ENCODE results near the gene CDH13.

CDH13 gene

GRCh38 chr16:83206426-83206825 is 579.7 kb downstream of the CDH13 start:
- no peak for DNase-seq

DNA sequence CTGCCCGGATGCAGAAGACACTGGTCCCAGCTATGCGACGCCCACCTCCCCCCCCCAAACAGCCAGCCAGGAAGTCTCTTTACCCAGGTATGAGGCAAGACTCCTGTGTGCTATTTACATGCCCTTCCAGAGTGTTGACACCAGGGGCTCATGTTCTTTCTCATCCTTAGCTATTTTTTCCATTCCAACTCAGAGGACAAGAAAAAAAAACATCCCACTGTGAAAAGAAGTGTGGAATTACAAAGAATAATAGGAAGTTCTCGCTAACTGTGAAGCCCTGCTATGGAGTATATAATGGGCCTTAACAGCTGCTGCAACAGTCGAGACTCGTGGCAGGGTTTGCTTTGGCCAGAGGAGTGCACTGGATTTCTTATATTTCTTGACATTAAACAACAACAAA is 584.9 kb downstream of the CDH13 start:
- no peak for DNase-seq

DNA sequence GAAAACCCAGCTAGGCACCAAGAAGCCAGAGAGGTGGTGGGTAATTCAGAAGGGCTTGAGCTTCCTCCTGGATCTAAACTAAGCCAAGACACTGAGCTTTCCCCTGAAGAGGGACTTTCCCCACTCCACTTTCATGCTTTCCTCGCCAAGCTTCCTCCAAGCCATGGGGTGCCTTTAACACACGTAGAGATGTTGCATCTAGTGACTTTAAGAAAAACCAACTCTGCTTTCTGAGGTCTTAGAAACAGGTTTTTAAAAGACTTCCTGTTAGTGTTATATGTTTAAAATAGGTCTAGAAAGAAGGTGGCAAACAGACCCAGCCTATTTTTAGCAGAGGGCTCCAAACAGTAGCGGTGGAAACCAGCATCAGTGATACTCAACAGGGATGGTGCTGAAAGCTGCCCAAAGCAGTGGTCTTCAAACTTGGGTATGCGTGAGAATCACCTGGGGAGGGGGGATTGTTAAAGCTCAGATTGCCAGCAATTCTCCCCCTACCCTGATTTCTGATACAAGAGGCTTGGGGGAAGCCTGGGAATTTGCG is 585.6 kb downstream of the CDH13 start:
- DNase-seq = no peak

DNA sequence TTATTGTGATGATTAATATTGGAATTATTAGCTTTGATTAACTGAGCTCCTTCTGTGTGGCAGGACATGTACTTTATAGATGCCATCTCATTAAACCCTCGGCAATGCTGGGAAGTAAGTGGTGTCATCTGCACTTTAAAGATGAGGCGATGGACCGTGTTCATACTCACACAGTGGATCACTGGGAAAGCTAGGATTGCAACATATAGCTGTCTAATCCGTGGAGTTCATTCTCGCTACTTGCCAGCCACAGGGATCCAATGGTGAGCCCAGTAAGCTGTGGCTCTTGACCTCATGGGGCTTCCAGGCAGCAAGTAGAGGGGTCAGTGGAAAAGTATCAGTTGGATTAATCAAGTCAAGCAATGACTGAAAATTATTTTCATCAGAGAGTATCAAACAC is 587.9 kb downstream of the CDH13 start:
- no peak for DNase-seq

GRCh38 chr16:83215406-83216001 is 588.7 kb downstream of the CDH13 start:
- DNase-seq = no peak

DNA sequence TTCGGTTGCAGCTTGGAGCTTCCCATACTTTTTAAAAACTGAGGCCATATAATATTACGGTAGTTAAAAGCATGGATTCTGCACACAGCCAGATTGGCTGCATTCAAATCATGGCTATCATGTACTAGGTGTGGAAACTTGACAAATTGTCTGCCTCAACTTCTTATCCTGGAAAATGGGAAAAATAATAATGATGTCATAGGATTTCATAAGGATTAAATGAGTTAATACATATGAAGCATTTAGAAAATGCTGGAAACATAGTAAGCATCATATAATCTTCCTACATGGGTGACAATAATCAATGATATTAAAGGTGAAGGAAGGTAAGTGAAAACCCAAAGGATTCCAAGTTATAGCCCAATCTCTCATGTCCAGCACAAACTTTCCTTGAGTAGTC is 592.5 kb downstream of the CDH13 start:
- DNase-seq = no peak

- DNase-seq = no peak
Observed at GRCh38 chr16:83220066-83220465, 593.3 kb downstream of the CDH13 start.

DNA sequence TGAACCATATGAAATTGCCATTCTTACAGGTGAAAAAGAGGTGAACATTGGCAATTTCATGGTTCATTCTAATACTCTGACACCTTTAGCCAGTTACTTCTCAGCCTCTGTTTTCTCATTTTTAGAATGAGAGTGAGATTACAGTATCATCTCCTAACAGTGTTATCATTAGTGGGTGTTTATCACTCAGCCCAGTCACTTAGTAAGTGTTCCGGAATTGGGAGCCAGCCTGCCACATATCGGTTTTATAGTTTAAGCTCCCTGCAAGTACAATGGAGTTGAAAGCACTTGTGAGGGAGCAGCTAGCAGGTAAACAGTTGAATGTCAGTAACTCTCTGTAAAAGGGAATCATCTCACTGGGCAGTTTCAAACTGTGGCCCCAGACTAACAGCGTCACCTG is 597.9 kb downstream of the CDH13 start:
- DNase-seq = no peak

DNA sequence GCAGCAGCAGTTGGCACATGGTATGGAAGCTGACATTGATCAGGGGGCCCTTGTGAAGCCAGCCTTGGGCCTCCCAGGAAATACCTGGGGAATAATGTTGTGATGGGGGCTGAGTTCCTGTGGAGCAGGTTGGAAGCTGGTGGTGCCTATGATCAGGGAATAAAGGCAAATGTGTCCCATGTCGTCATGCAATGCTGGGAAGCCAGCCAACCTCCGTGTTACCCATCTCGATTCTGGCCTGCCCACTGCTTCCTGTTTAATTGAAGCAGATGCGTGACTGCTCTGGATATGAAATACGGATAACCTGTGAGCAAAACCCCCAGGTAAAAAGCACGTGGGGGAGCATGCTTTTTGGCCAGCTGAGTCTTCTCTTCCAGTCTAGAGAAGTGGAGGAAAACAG is 600.6 kb downstream of the CDH13 start:
- DNase-seq = no peak

- DNase-seq = no peak
Observed at GRCh38 chr16:83231729-83232128, 605.0 kb downstream of the CDH13 start.

DNA sequence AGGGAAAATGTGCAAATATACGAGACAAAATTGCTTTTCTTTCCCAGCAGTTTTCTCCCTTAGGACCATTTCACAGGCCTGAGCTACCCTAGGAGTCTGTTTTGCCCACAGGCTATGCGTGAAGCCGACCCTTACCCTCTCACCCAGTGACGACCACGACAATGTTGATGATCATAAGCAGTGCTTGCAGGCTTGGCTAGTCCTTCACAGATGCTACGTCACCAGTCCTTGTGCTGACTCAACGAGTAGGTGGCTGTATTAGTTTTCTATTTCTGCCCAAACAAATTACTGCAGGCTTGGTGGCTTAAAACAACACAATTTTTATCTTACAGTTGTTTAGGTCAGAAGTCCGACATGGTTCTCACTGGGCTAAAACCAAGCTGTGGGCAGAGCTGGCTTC is 606.4 kb downstream of the CDH13 start:
- DNase-seq = no peak

DNA sequence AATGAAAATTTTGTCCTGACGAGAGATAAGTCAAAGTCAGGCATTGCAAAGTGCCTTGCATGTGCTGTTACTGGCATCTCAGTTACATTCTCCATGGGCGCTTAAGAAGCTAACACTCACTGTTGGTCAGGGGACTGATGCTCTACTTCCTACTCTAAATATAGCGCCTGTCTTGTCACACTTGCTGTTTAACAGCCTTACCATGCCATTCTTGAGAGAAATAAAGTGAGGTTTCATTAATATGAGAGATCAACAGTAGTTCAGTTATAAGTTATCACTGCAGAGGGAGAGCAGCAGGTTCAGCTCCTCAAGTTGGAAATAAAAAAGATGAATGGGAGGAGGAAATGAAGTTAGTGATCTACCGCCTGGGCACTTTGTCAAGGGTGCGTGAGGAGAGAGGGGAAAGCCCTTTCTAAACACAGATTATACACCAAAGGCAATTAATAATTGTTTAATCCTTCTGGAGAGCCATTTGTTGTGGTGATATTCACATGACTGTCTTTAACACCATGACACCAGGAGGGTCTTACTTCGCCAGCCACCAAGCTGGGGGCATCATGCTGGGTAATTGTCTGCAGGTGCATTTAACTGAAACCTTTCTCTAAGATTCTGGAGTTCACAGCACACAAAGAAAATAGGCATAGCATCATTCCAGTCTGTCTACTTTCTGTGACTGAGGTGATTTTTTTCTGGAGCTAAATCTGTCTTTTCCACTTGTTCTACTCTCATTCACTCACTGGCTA is 612.4 kb downstream of the CDH13 start:
- no peak for DNase-seq

GRCh38 chr16:83244057-83244456 is 617.3 kb downstream of the CDH13 start:
- DNase-seq = no peak

DNA sequence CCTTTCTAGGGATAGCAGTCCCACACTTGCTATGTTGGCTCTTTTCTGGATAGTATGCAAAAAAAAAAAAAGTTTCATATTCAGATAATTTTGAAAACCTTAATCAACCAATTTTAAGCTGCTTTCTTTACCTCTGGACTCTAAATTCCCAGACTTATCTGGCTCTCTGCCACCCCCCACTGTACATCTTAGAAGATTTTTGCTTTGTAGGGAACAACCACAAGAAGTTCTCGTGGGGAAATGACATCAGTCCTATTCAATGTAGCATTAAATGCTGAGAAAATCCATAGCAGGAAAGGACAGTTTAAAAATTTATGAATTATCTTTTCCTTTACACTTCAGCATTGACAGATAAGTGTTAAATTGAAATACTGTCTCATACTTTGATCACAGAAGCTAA is 618.3 kb downstream of the CDH13 start:
- no peak for DNase-seq

GRCh38 chr16:83247767-83248372 is 621.1 kb downstream of the CDH13 start:
- DNase-seq = no peak

DNA sequence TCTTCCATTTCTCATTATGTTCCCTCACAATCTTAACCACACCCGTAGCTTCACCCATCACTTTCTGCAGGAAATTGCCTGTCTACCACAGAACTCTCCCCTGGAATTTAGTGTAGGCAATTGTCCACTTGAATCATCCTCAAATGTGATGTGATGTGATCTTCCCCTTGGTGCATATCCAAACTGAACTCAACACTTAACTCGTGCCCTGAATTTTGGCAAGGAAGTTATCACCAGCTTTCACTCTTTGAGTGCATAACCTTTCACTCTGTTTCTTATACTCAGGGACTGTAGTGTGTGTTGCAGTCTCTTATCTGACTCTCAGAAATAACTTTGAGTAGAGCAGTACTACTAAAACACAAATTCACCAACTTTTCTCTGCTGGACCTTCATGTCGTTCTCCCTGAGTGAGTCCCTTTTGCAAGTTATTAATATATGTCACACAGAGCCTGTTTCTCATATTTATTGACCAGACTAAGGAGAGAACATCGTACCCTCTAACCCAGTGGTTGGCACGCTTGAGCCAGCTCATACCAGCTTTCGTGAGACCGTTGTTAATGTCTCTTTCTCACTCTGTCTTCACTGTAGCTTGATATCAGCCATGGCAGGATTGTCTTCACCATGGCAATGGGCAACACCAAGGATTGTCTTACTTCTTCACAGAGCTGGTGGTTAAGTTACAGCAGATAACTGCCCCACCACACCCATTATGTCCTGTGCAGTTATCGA is 622.1 kb downstream of the CDH13 start:
- no peak for DNase-seq

DNA sequence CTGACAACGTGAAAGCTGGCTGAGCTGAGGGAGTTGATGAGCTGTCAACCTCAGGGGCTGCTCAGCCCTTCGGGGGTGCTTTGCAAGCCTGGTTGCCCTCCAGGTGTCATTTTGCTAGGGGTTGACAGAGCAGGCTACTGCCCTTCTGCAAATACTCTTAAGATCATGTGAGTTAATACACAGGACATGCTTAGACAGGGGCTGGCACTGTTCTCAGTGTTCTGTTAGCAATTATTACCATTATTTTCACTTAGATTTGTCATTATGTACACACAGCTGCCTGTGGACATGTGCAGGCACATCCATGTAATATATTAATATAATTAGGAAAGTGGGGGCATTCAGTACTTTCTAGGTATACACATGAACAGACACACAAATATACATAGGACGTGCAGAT is 626.8 kb downstream of the CDH13 start:
- DNase-seq = no peak

- DNase-seq = no peak
Observed at GRCh38 chr16:83258366-83258928, 631.7 kb downstream of the CDH13 start.

- DNase-seq = no peak
Observed at GRCh38 chr16:83266848-83267553, 640.2 kb downstream of the CDH13 start.

- no peak for DNase-seq
Observed at GRCh38 chr16:83268169-83268568, 641.4 kb downstream of the CDH13 start.

DNA sequence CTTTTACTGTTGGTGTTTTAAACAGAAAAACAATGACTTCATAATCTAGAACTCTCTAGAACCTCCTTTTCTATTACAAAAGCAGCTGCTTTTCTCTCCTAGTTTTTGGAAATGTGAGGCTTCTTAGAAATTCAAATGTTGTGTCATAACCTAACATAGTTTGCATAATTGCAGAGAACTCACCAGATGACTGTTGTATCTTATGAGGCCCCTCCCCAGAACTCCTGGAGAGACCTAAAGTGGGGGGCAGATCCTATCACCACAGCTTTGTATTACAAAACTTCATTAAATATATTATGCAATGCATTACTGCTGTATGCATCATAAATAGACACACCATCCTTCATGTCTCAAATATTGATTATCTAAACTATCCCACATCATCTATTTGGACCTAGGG is 642.3 kb downstream of the CDH13 start:
- no peak for DNase-seq

- DNase-seq = no peak
Observed at GRCh38 chr16:83269541-83269940, 642.8 kb downstream of the CDH13 start.

- no peak for DNase-seq
Observed at GRCh38 chr16:83270061-83270460, 643.3 kb downstream of the CDH13 start.

Measured in CD4-positive, alpha-beta T cell treated with Interleukin-15 for 1 hour (primary cell).